GM19043 (cell line): ENCODE measurements around the gene CSF3R.

ENCODE experiments used
- ATAC-seq: cut with Tn5 transposase; IDR thresholded peaks from one replicate; pipeline ENCODE4 v1.9.1; 2021; ENCODE audit warnings: low read depth; ENCODE audit not compliant: unreplicated experiment

Gene CSF3R

GRCh38 chr1:36432616-36433015, 50.1 kb downstream of the CSF3R start:
- ATAC-seq = no peak

DNA sequence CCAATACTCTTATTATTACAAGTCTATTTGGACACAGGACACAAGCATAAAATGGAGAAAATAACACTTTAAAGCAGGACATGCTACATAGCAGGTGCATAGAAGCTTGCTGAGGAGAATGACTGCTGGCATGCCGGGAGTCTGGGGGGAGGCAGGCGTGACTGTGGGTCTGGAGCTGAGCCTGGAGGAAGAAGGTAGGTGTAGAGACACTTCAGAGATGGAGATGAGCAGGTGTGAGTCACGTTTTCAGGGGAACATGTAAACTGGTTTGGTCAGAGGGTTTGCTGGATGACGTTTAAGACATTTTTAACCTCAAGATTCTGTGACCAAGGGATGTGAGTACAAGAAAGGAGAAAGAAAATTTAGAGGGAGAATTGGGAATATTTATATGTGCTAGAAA, 56.9 kb downstream of the CSF3R start:
- no peak for ATAC-seq

GRCh38 chr1:36421649-36422048, 61.1 kb downstream of the CSF3R start:
- no peak for ATAC-seq

DNA sequence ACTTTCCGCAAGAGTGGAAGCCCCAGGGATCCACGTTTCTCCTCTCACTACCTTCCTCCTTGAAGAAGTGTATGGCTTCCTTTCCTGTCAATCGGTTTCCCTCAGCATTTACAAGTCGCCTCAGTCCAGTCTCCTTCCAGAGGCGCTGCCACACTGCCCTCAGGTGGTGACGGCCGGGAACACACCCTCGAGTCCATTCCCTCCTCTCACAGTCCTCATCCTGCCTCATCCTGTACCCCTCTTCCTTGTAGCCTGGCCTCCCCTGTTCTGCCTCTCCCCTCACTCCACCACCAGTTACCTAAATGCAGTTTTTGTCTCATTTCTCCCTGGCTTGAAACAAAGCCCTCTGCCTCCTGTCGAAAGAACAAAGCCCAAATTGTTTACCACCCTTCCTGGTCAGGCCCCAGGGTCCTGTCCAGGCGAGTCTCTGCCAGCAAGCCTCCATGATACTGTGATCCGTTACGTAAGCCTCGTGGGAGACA, 61.8 kb downstream of the CSF3R start:
- no peak for ATAC-seq

GRCh38 chr1:36420409-36420808, 62.3 kb downstream of the CSF3R start:
- ATAC-seq = no peak

- no peak for ATAC-seq
These were observed 63.1 kb downstream of the CSF3R start for GRCh38 chr1:36419569-36419968.

- no peak for ATAC-seq
These were observed 63.6 kb downstream of the CSF3R start for GRCh38 chr1:36419140-36419539.

GRCh38 chr1:36417931-36418330, 64.8 kb downstream of the CSF3R start:
- no peak for ATAC-seq
